NCI-H1092 treated with DMSO at 0.1 percent for 48 hours (cell line): ENCODE data around the gene DEFB124.
"Not testable (repeated sequence)": the region's sequence is repeated elsewhere in the genome, so short reads cannot be mapped to it uniquely, and the experiment has no call there.

ENCODE experiments used
- DNase-seq: peaks from one replicate; lab custom pipeline; 2025; lab: John Stamatoyannopoulos, UW

DEFB124 gene, protein sequence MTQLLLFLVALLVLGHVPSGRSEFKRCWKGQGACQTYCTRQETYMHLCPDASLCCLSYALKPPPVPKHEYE

DNA sequence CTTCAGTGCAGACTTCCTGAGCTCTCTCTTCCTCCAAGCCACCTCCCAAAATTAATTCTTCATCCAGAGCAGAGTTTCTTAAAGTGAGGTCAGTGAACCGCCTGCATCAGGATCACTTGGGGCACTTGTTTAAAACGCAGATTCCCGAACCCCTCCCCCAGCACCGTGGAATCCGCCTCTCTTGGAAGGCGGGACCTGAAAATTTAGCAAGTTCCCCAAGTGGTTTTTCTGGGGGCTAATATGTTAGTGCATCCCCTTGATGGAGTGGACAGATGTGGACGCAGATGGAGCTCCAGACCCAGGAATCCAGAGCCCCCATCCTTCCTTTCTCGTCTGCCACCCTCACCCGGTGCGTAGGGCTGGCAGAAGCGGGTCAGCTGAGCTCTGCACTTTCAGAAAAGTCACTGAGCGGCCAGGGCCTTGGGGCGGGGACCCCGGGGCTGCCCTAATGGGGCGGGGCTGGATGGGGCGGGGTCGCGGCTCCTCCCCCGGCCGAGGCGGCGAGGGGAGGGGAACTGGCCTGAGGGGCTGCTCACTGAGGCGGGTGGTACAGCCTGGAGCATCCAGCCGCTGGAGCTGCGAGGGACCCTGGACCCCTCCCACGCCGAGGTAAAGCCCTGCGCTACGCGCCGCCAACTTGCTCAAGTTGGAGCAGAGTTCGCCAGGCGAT is at the start of gene DEFB124, which contains the start of gene REM1:
TSS of gene DEFB124 (minus strand) at position 370 of the 670 bp plus-strand sequence. CDS start 2,114 bp downstream, outside the sequence.
TSS of gene REM1 (plus strand) at position 531 of the 670 bp plus-strand sequence. CDS start 1,158 bp downstream, outside the sequence.
- DNase-seq = no peak

GRCh38 chr20:31523361-31524283 is 48.7 kb upstream of the DEFB124 start:
- DNase-seq = no peak

DNA sequence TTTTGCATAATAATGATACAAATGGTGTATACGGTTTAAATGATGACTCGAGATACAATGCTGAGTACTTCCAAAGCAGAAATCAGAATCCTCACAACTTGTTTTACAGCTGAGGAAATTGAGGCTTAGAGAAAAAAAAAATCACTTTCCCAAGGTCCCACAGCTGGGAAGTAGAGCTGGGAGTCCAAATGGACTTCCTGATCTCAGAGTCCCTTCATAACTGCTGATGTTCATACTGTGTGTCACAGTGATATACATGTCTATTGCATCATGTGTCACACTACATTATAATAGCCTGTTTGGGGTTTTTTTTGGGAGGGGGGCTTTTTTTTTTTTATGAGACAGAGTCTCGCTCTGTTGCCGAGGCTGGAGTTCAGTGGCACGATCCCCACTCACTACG is 47.8 kb upstream of the DEFB124 start:
- DNase-seq = no peak

GRCh38 chr20:31521267-31521666 is 46.3 kb upstream of the DEFB124 start:
- DNase-seq = not testable (repeated sequence)

DNA sequence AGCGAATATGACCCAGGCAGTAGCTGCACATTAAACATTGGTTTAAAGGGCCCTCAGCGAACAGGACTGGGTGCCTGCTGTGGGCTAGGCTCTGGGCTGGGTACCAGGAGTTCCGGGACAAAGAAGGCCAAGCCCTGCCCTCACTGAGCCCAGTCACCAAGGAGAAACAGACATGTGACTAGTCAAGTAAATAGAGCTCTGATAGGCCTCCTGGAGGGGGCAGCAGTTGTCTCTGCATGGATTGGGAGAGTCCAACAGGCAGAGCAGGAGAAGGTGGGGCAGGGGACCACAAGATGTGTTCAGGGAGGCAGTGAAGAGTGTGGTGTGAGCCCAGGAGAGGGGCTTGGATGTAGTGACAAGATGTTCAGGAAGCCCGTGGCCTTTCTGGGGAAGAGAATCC is 42.4 kb upstream of the DEFB124 start:
- no peak for DNase-seq

GRCh38 chr20:31516651-31517050 is 41.7 kb upstream of the DEFB124 start:
- DNase-seq = no peak

GRCh38 chr20:31516166-31516565 is 41.2 kb upstream of the DEFB124 start:
- no peak for DNase-seq

DNA sequence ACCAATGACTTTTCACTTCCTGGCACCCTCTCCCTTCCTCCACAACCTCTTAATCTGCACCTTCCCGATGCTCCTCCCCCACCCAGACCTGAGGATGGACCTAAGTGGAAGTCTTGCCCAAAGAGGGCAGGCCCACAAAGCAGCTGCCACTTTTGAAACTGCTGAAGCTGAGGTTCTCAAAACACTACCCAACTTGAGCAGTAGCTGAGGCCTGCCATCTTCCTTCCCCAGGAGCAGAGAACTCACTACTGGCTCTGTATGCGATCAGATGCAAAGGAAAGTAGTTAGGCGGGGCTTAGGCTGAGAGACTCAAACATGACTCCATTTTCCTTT is 40.8 kb upstream of the DEFB124 start:
- no peak for DNase-seq

- no peak for DNase-seq
These were observed 40.3 kb upstream of the DEFB124 start for GRCh38 chr20:31515072-31515774.

GRCh38 chr20:31514154-31515071 is 39.5 kb upstream of the DEFB124 start, which contains the start of gene HM13:
Gene HM13 (plus strand): TSS chr20:31514442. CDS start chr20:31514552, 110 bp downstream.
- peak; percentile 83 for DNase-seq

GRCh38 chr20:31508517-31509244 is 33.8 kb upstream of the DEFB124 start:
- DNase-seq = no peak

GRCh38 chr20:31505903-31506302 is 31.0 kb upstream of the DEFB124 start:
- no peak for DNase-seq

GRCh38 chr20:31502884-31503673 is 28.2 kb upstream of the DEFB124 start:
- DNase-seq = peak; percentile 55

GRCh38 chr20:31500527-31500926 is 25.6 kb upstream of the DEFB124 start:
- no peak for DNase-seq

- DNase-seq = no peak
These were observed 23.1 kb upstream of the DEFB124 start for GRCh38 chr20:31497838-31498540.

GRCh38 chr20:31496761-31497295 is 21.9 kb upstream of the DEFB124 start:
- DNase-seq = no peak

GRCh38 chr20:31494131-31494530 is 19.2 kb upstream of the DEFB124 start:
- DNase-seq = no peak

GRCh38 chr20:31490752-31491151 is 15.8 kb upstream of the DEFB124 start:
- no peak for DNase-seq

DNA sequence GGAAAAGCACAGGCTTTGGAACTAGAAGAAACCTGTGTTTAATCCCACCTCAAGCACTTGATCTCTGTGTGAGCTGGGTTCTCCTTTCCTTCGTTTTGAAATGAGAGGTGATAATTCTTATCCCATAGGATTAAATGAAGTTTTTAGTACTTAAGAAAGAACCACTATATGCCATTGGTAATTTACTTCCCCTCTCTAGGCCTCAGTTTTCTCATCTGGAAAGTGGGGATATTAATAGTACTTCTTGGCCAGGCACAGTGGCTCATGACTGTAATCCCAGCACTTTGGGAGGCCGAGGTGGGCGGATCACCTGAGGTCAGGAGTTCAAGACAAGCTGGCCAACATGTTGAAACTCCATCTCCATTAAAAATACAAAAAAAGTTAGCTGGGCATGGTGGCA is 14.2 kb upstream of the DEFB124 start:
- no peak for DNase-seq
